Fibroblast of villous mesenchyme (primary cell): ENCODE measurements around the gene RP2. TPM values are rescaled to one million over a fixed set of nuclear protein-coding genes. Genes with fewer than 3 reads are reported as not detected.

Experiments
- DNase-seq: peaks from one replicate; pipeline ENCODE4 v3.0.0-alpha.2; 2010; ENCODE audit warnings: low read depth
- H3K4me3 ChIP-seq: 2 replicates; pipeline ENCODE4 v1.5.1; 2011; ENCODE audit warnings: low read depth, mild to moderate bottlenecking, low read length
- CTCF ChIP-seq: IDR thresholded peaks from 2 replicates; pipeline ENCODE4 v1.5.1; 2012; ENCODE audit warnings: low read depth, mild to moderate bottlenecking, low read length; ENCODE audit not compliant: insufficient read depth
- total RNA-seq: library from RNA; depleted of rRNA; stranded (reverse); fragments of >200 nt; gene quantifications from 2 replicates; pipeline ENCODE4 v1.2.3, GENCODE V29; 2012

RP2 gene
- total RNA-seq, 1 donor, result 38.4 TPM

GRCh38 chrX:46913667-46914066 lies 76.8 kb downstream of the RP2 start:
- H3K4me3 ChIP-seq, result peak overlapping the region; percentile 68
- no peak for TF ChIP-seq CTCF
- DNase-seq, result peak; percentile 53

- no peak for DNase-seq
- H3K4me3 ChIP-seq, result no peak overlapping the region
- TF ChIP-seq CTCF, result no peak
Measured at GRCh38 chrX:46916273-46916672, 79.4 kb downstream of the RP2 start.

GRCh38 chrX:46917622-46918021 lies 80.8 kb downstream of the RP2 start:
- no peak overlapping the region for H3K4me3 ChIP-seq
- no peak for TF ChIP-seq CTCF
- no peak for DNase-seq

GRCh38 chrX:46918434-46918833 lies 81.6 kb downstream of the RP2 start:
- TF ChIP-seq CTCF, result no peak
- no peak for DNase-seq
- no peak overlapping the region for H3K4me3 ChIP-seq

GRCh38 chrX:46920235-46920634 lies 83.4 kb downstream of the RP2 start:
- no peak for TF ChIP-seq CTCF
- H3K4me3 ChIP-seq, result no peak overlapping the region
- no peak for DNase-seq

- H3K4me3 ChIP-seq, result no peak overlapping the region
- no peak for TF ChIP-seq CTCF
- no peak for DNase-seq
Measured at GRCh38 chrX:46922611-46923010, 85.8 kb downstream of the RP2 start.

- DNase-seq, result no peak
- H3K4me3 ChIP-seq, result no peak overlapping the region
- no peak for TF ChIP-seq CTCF
Measured at GRCh38 chrX:46927718-46928117, 90.9 kb downstream of the RP2 start.
